HUES48 (cell line): Measurements from ENCODE around the gene C10orf95.

ENCODE experiments used
- H3K27ac ChIP-seq: one replicate; pipeline ENCODE4 v1.7.0; 2013; ENCODE audit warnings: low read depth, low read length, inconsistent platforms
- H3K27me3 ChIP-seq: 2 replicates; pipeline ENCODE4 v1.6.1; 2013; ENCODE audit warnings: mild to moderate bottlenecking, low read length; ENCODE audit not compliant: control insufficient read depth, insufficient read depth
- H3K36me3 ChIP-seq: 2 replicates; pipeline ENCODE4 v1.6.1; 2013; ENCODE audit warnings: low read length; ENCODE audit not compliant: control insufficient read depth, insufficient read depth
- H3K4me1 ChIP-seq: 2 replicates; pipeline ENCODE4 v1.6.1; 2013; ENCODE audit warnings: mild to moderate bottlenecking, low read length; ENCODE audit not compliant: control insufficient read depth, insufficient read depth
- H3K4me3 ChIP-seq: 2 replicates; pipeline ENCODE4 v1.5.1; 2013; ENCODE audit warnings: mild to moderate bottlenecking, low read depth, low read length
- H3K9ac ChIP-seq: 2 replicates; pipeline ENCODE4 v1.6.1; 2013; ENCODE audit warnings: mild to moderate bottlenecking, low read depth, low read length, moderate library complexity
- H3K9me3 ChIP-seq: 2 replicates; pipeline ENCODE4 v1.6.1; 2013; ENCODE audit warnings: low read length; ENCODE audit not compliant: control insufficient read depth, insufficient read depth

The C10orf95 gene

DNA sequence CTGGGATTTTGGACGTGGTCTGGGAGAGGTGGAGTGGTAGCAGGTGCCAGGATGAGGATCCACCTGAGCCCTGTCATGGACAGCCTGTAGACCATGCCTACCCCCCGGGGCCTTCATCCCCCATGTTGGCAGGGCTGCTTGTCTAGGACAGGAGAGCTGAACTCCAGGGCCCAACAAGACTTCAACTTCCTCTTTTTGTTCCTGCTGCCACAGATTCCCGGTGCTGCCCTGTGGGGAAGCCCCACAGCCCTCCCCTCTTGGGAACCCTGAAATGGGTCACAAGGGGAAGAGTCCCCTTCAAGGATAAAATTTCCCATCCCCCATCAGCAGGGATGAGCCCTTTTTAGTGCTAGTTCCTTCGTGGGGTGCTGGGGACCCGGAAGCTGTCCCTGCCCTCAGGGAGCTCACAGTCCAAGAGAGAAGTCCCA, 17.7 kb downstream of the C10orf95 start:
- H3K4me1 ChIP-seq, result peaks cover 16% of the 10 kb centered on the region
- H3K9ac ChIP-seq, result no peak overlapping the region
- peaks cover 44% of the 10 kb centered on the region for H3K27me3 ChIP-seq
- no peaks in the 10 kb centered on the region for H3K36me3 ChIP-seq
- no peak overlapping the region for H3K27ac ChIP-seq
- H3K4me3 ChIP-seq, result no peak overlapping the region
- no peaks in the 10 kb centered on the region for H3K9me3 ChIP-seq

GRCh38 chr10:102432162-102432950, 19.0 kb downstream of the C10orf95 start, which contains the start of gene CUEDC2:
Gene CUEDC2 (minus strand): TSS chr10:102432574. CDS start chr10:102425188, 7,386 bp downstream.
- Histone ChIP-seq H3K9me3 (no peaks in the 10 kb centered on the region), H3K9ac (peak within 1 kb of the TSS; percentile 58; the same call in 1 of the 2 replicates), H3K4me1 (peaks cover 16% of the 10 kb centered on the region), H3K27ac (peak within 1 kb of the TSS; percentile 38), H3K36me3 (no peaks in the 10 kb centered on the region), H3K4me3 (peak within 1 kb of the TSS; percentile 77), H3K27me3 (peaks cover 42% of the 10 kb centered on the region)

DNA sequence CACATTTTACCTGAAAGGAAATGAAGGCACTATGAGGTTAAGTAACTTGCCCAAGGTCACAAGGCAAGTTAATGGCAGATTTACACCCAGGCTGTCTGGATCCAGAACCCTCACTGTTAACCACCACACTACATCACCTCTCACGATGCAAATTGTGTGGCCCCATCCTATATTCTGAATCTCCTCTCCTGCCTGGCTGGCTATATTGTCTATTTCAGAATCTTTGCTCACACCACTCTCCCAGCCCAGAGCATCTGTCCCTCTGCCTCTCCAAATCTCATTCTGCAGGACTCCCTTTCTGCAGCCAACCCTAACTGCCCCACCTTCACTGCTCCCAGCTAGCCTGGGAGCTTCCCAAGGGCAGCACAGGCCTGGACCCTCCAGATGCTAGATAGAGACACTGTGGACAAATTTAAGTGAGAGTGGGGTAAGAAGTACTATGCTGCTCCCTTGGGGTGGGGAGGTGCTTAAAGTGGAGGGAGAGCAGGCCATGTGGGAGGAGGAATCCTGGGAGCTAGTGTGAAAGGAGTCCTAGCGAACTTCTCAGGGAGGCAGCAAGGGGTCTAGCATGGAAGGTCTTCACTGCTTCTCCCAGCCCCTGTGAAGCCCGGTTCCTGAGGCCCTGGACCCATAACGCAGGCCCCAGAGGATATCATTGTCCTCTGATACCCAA, 19.8 kb downstream of the C10orf95 start:
- peak overlapping the region; percentile 58; the same call in 1 of the 2 replicates for H3K9ac ChIP-seq
- H3K36me3 ChIP-seq, result no peaks in the 10 kb centered on the region
- peak overlapping the region; percentile 38 for H3K27ac ChIP-seq
- H3K4me3 ChIP-seq, result peak overlapping the region; percentile 77
- no peaks in the 10 kb centered on the region for H3K9me3 ChIP-seq
- H3K4me1 ChIP-seq, result peaks cover 16% of the 10 kb centered on the region
- peaks cover 36% of the 10 kb centered on the region for H3K27me3 ChIP-seq

DNA sequence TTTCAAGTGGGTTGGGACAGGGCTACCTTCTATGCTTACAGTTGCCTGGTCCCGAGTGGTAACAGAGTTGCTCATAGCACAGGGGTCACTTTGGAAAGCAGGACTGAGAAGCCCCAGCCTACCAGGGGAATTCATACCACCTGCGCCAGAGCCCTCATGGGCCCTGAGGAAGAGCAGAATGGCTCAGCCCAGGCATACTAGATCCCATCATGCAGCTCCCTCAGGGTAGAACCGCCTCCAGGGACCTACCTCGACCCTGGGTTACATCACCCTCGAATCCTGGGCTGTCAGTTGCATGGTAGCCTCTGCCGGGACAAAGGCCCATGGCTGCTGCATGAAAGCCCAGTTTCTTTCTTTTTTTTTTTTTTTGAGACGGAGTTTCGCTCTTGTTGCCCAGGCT, 21.9 kb downstream of the C10orf95 start:
- Histone ChIP-seq H3K4me1 (peaks cover 6% of the 10 kb centered on the region; the same call in 1 of the 2 replicates), H3K27me3 (peaks cover 16% of the 10 kb centered on the region), H3K4me3 (no peak overlapping the region), H3K9ac (no peak overlapping the region), H3K36me3 (0 out of 2 replicates have a peak, but pooled peaks cover 4% of the 10 kb centered on the region), H3K9me3 (no peaks in the 10 kb centered on the region), H3K27ac (no peak overlapping the region)

DNA sequence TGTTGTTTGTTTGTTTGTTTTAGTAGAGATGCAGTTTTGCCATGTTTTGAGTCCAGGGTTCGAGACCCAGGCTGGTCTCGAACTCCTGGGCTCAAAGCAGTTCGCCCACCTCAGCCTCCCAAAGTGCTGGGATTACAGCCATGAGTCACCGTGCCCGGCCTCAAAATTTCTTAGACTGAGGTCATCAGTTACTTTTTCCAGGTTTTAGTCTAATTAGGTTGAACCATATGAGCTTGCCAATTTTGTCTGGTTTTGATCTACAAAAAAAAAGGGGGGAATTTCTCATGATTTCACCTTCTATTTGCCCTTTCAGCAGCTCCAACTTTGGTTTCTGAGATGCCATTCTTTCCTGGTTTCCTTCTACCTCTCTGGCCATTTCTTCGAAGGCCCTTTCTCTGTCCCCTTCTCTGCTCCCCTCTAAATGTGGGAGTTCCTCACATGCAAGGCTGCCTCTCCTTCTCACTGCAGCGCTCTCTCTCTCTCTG, 24.5 kb downstream of the C10orf95 start:
- Histone ChIP-seq H3K27me3 (no peaks in the 10 kb centered on the region), H3K9ac (no peak overlapping the region), H3K9me3 (no peaks in the 10 kb centered on the region), H3K4me3 (no peak overlapping the region), H3K36me3 (peaks cover 17% of the 10 kb centered on the region), H3K4me1 (peaks cover 12% of the 10 kb centered on the region; the same call in 1 of the 2 replicates), H3K27ac (no peak overlapping the region)

DNA sequence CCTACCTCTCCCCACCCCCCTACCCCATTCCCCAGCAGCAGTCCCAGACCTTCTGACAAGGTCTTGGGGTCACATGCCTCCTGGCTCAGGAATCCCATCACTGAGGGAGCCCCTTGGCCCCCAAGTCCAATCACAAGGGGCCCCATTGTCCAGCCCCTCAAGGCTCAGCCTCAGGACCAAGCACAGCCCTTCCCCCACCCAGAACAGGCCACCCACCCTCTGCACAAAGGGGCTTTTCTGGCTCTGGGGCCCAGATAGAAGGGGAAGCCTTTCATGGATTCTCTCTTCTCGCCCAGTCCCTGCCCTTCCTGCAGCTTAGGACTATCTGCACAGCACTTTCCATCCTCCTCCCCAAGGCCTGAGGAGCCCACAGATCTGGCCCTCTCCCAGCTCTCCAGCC, 25.9 kb downstream of the C10orf95 start:
- H3K9me3 ChIP-seq, result no peaks in the 10 kb centered on the region
- H3K4me3 ChIP-seq, result no peak overlapping the region
- H3K4me1 ChIP-seq, result peaks cover 8% of the 10 kb centered on the region; the same call in 1 of the 2 replicates
- H3K27ac ChIP-seq, result no peak overlapping the region
- no peak overlapping the region for H3K9ac ChIP-seq
- H3K27me3 ChIP-seq, result no peaks in the 10 kb centered on the region
- peaks cover 17% of the 10 kb centered on the region for H3K36me3 ChIP-seq

GRCh38 chr10:102424916-102425315, 26.4 kb downstream of the C10orf95 start:
- no peak overlapping the region for H3K27ac ChIP-seq
- peaks cover 17% of the 10 kb centered on the region for H3K36me3 ChIP-seq
- no peaks in the 10 kb centered on the region for H3K27me3 ChIP-seq
- H3K9me3 ChIP-seq, result no peaks in the 10 kb centered on the region
- H3K9ac ChIP-seq, result no peak overlapping the region
- H3K4me1 ChIP-seq, result peaks cover 8% of the 10 kb centered on the region
- no peak overlapping the region for H3K4me3 ChIP-seq

DNA sequence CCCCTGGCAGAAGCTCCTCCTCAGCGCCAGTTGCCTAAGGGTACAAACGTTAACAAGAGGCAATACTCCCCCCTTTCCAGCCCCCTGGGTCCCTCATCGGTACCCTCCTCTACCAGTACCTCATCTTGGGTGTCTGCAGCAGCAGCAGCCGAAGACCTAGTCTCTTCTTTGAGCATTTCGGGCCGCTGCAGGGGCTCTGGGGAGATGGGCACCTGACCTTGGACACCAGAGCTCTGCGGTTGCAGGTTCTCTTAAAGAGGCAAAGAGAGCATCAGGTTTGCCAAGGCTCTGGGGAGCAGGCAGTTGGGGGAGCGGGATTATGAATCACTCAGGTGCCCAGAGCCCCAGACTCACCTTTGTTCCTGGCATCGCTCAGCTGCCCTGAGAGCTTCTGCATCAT, 27.2 kb downstream of the C10orf95 start:
- Histone ChIP-seq H3K4me1 (peaks cover 8% of the 10 kb centered on the region), H3K27me3 (no peaks in the 10 kb centered on the region), H3K36me3 (peaks cover 17% of the 10 kb centered on the region), H3K4me3 (no peak overlapping the region), H3K9me3 (no peaks in the 10 kb centered on the region), H3K9ac (no peak overlapping the region), H3K27ac (no peak overlapping the region)

DNA sequence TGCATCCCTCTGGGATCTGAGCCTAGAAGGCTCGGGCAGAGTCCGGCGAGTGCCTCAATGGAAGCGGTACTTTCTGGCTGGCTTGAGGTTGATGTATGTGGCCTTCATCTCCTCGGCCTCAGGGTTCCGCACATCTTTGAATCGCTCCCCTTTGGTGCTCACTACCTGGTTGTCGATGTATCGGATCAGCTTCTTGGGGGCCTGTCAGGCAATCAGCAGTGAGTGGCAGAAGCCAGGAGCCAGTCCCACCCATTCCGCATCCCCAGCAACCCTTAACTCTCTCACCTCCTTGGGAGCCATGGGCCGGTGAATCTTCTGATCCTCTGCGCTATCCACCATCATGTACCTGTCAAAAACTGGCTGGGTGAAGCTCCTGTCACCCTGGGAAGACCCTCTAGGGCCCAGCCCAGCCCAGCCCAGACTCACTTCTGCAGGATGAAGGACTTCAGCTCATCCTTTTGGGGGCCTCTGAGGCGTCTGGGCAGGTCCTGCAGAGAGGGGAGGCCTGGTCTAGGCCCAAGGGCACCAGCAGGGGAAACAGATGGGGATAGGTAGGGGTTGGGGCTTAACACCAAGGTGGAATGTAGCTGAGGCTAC, 27.9 kb downstream of the C10orf95 start:
- H3K4me1 ChIP-seq, result peaks cover 9% of the 10 kb centered on the region
- no peaks in the 10 kb centered on the region for H3K27me3 ChIP-seq
- H3K36me3 ChIP-seq, result peaks cover 17% of the 10 kb centered on the region
- no peak overlapping the region for H3K9ac ChIP-seq
- H3K27ac ChIP-seq, result no peak overlapping the region
- no peaks in the 10 kb centered on the region for H3K9me3 ChIP-seq
- no peak overlapping the region for H3K4me3 ChIP-seq

- Histone ChIP-seq H3K4me1 (peaks cover 15% of the 10 kb centered on the region), H3K27me3 (no peaks in the 10 kb centered on the region), H3K9ac (no peak overlapping the region), H3K4me3 (peak overlapping the region; percentile 81), H3K27ac (peak overlapping the region; percentile 37), H3K9me3 (no peaks in the 10 kb centered on the region), H3K36me3 (peaks cover 17% of the 10 kb centered on the region)
Measured at GRCh38 chr10:102422545-102423129, 28.7 kb downstream of the C10orf95 start.
